HT1080 (cell line): ENCODE results near the gene ANXA8L1. TPM values are rescaled to one million over a fixed set of nuclear protein-coding genes. Genes with fewer than 3 reads are reported as not detected.
"Not testable (repeated sequence)": the region's sequence is repeated elsewhere in the genome, so short reads cannot be mapped to it uniquely, and the experiment has no call there.

Source experiments
- DNase-seq: peaks from one replicate; pipeline ENCODE4 v3.0.0-alpha.2; 2015; ENCODE audit warnings: low read depth
- polyA plus RNA-seq, 2 experiments: library from polyadenylated mRNA; depleted of rRNA; stranded (reverse); fragments of >200 nt; gene quantifications; 2 replicates each; pipeline ENCODE4 v1.2.3, GENCODE V29; 2015
- total RNA-seq: library from RNA; depleted of rRNA; stranded (reverse); fragments of >200 nt; shearing (Covaris generic); gene quantifications from 2 replicates; pipeline ENCODE4 v1.2.3, GENCODE V29; 2014; rRNA removed

ANXA8L1 gene
- total RNA-seq, result 0.47 and 0.58 TPM in 2 replicates
- polyA plus RNA-seq (2015; cell fraction: cytosol; rRNA removed), result 0.31 and 0.79 TPM in 2 replicates
- 1.3 and 2.8 TPM in 2 replicates for polyA plus RNA-seq (2015; cell fraction: nucleus; rRNA removed)

- DNase-seq, result not testable (repeated sequence)
Observed at GRCh38 chr10:46375406-46375805, at the start of gene ANXA8L1. Gene ANXA8L1, plus strand, starts transcription at chr10:46375776. Its CDS starts 76 bp downstream, at chr10:46375852.

- peak; percentile 47 for DNase-seq
Observed at GRCh38 chr10:46326066-46326465, 49.5 kb upstream of the ANXA8L1 start.

GRCh38 chr10:46326971-46327370, 48.6 kb upstream of the ANXA8L1 start:
- DNase-seq, result no peak

- DNase-seq, result no peak
Observed at GRCh38 chr10:46327685-46328084, 47.9 kb upstream of the ANXA8L1 start.

GRCh38 chr10:46328853-46329689, 46.5 kb upstream of the ANXA8L1 start:
- no peak for DNase-seq

- DNase-seq, result no peak
Observed at GRCh38 chr10:46329690-46330016, 45.9 kb upstream of the ANXA8L1 start.

GRCh38 chr10:46330894-46331293, 44.7 kb upstream of the ANXA8L1 start:
- DNase-seq, result no peak

GRCh38 chr10:46365484-46365883, 10.1 kb upstream of the ANXA8L1 start:
- not testable (repeated sequence) for DNase-seq

GRCh38 chr10:46367209-46367608, 8.4 kb upstream of the ANXA8L1 start:
- not testable (repeated sequence) for DNase-seq

- DNase-seq, result not testable (repeated sequence)
Observed at GRCh38 chr10:46367666-46368240, 7.8 kb upstream of the ANXA8L1 start.

- DNase-seq, result not testable (repeated sequence)
Observed at GRCh38 chr10:46368956-46369355, 6.6 kb upstream of the ANXA8L1 start.

GRCh38 chr10:46374410-46374809, 1.2 kb upstream of the ANXA8L1 start:
- DNase-seq, result not testable (repeated sequence)

GRCh38 chr10:46377022-46377421, 1.4 kb downstream of the ANXA8L1 start:
- DNase-seq, result not testable (repeated sequence)

GRCh38 chr10:46377651-46378050, 2.1 kb downstream of the ANXA8L1 start:
- DNase-seq, result not testable (repeated sequence)

- not testable (repeated sequence) for DNase-seq
Observed at GRCh38 chr10:46378108-46378507, 2.5 kb downstream of the ANXA8L1 start.

- not testable (repeated sequence) for DNase-seq
Observed at GRCh38 chr10:46379233-46379848, 3.8 kb downstream of the ANXA8L1 start.

- DNase-seq, result not testable (repeated sequence)
Observed at GRCh38 chr10:46385858-46386257, 10.3 kb downstream of the ANXA8L1 start.

GRCh38 chr10:46386694-46387093, 11.1 kb downstream of the ANXA8L1 start:
- DNase-seq, result not testable (repeated sequence)

GRCh38 chr10:46387309-46387902, 11.8 kb downstream of the ANXA8L1 start:
- not testable (repeated sequence) for DNase-seq

- DNase-seq, result not testable (repeated sequence)
Observed at GRCh38 chr10:46391422-46391821, 15.8 kb downstream of the ANXA8L1 start.

GRCh38 chr10:46396441-46397279, 21.1 kb downstream of the ANXA8L1 start:
- peak; percentile 81 for DNase-seq
